Central memory CD8-positive, alpha-beta T cell (primary cell): ENCODE data around the gene CCL20.
"Not testable (repeated sequence)": the region's sequence is repeated elsewhere in the genome, so short reads cannot be mapped to it uniquely, and the experiment has no call there.

Source experiments
- ATAC-seq: fragments of 150-1000 bp; cut with Tn5 transposase; replicated peaks from 2 replicates; pipeline ENCODE4 v1.10.0; 2022; ENCODE audit warnings: mild to moderate bottlenecking, moderate FRiP score, moderate number of reproducible peaks; ENCODE audit not compliant: poor library complexity, severe bottlenecking; ENCODE audit errors: extremely low read depth
- DNase-seq, 2 donors: peaks; one replicate each; pipeline ENCODE4 v3.0.0; 2021; ENCODE audit warnings: low spot score in 2 of 2
- H3K27ac Mint-ChIP-seq: one replicate; pipeline ENCODE4 v1.8.0; 2022; ENCODE audit warnings: low read depth, mild to moderate bottlenecking, moderate library complexity, mixed read lengths
- H3K27me3 Mint-ChIP-seq: one replicate; pipeline ENCODE4 v1.8.0; 2022; ENCODE audit warnings: mixed read lengths
- H3K36me3 Mint-ChIP-seq: one replicate; pipeline ENCODE4 v1.8.0; 2022; ENCODE audit warnings: mild to moderate bottlenecking, moderate library complexity, mixed read lengths; ENCODE audit not compliant: insufficient read depth
- H3K4me1 Mint-ChIP-seq: one replicate; pipeline ENCODE4 v1.8.0; 2022; ENCODE audit warnings: mixed read lengths
- H3K4me3 Mint-ChIP-seq: one replicate; pipeline ENCODE4 v1.8.0; 2022; ENCODE audit warnings: mild to moderate bottlenecking, moderate library complexity, mixed read lengths
- H3K9me3 Mint-ChIP-seq: one replicate; pipeline ENCODE4 v1.8.0; 2022; ENCODE audit warnings: mixed read lengths

The CCL20 gene

GRCh38 chr2:227783404-227784138 lies 30.1 kb upstream of the CCL20 start:
- Mint-ChIP-seq H3K36me3 (peaks cover 2% of the 10 kb centered on the region), H3K4me1 (peaks cover 8% of the 10 kb centered on the region), H3K9me3 (no peaks in the 10 kb centered on the region), H3K27ac (no peak overlapping the region), H3K27me3 (peaks cover 62% of the 10 kb centered on the region), H3K4me3 (peak overlapping the region; percentile 30)
- no peak for DNase-seq
- no peak for ATAC-seq

DNA sequence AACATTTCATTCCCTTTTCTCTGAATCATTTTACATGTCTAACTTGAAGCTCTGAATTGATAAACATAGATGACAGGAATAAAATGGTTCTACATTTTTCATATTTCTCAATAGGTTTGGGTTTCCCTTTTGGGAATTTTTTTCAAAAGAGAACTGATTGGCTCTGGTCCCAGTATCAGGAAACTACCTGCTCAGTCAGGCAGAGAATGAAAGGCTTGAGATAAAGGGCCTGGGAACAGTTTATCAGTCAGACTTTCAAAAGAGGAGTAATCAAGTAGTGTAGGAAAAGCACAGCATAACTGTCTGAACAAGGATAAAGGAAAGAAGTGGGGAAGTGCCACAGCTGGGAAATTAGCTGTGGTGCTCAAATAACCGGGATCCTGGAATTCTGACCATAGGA lies 28.3 kb upstream of the CCL20 start:
- no peaks in the 10 kb centered on the region for H3K9me3 Mint-ChIP-seq
- H3K27ac Mint-ChIP-seq: no peak overlapping the region
- ATAC-seq (no peak), DNase-seq (no peak)
- peaks cover 8% of the 10 kb centered on the region for H3K4me1 Mint-ChIP-seq
- H3K36me3 Mint-ChIP-seq: peaks cover 2% of the 10 kb centered on the region
- H3K27me3 Mint-ChIP-seq: peaks cover 62% of the 10 kb centered on the region
- H3K4me3 Mint-ChIP-seq: no peak overlapping the region

GRCh38 chr2:227788561-227789018 lies 25.1 kb upstream of the CCL20 start:
- peaks cover 3% of the 10 kb centered on the region for H3K4me1 Mint-ChIP-seq
- no peaks in the 10 kb centered on the region for H3K36me3 Mint-ChIP-seq
- H3K9me3 Mint-ChIP-seq: no peaks in the 10 kb centered on the region
- no peak overlapping the region for H3K4me3 Mint-ChIP-seq
- peaks cover 46% of the 10 kb centered on the region for H3K27me3 Mint-ChIP-seq
- no peak for DNase-seq
- no peak overlapping the region for H3K27ac Mint-ChIP-seq
- ATAC-seq: no peak

- no peak overlapping the region for H3K27ac Mint-ChIP-seq
- H3K27me3 Mint-ChIP-seq: peaks cover 34% of the 10 kb centered on the region
- ATAC-seq: no peak
- no peaks in the 10 kb centered on the region for H3K4me1 Mint-ChIP-seq
- H3K4me3 Mint-ChIP-seq: no peak overlapping the region
- no peaks in the 10 kb centered on the region for H3K9me3 Mint-ChIP-seq
- no peaks in the 10 kb centered on the region for H3K36me3 Mint-ChIP-seq
- DNase-seq: no peak
These were observed 23.8 kb upstream of the CCL20 start for GRCh38 chr2:227789803-227790202.

DNA sequence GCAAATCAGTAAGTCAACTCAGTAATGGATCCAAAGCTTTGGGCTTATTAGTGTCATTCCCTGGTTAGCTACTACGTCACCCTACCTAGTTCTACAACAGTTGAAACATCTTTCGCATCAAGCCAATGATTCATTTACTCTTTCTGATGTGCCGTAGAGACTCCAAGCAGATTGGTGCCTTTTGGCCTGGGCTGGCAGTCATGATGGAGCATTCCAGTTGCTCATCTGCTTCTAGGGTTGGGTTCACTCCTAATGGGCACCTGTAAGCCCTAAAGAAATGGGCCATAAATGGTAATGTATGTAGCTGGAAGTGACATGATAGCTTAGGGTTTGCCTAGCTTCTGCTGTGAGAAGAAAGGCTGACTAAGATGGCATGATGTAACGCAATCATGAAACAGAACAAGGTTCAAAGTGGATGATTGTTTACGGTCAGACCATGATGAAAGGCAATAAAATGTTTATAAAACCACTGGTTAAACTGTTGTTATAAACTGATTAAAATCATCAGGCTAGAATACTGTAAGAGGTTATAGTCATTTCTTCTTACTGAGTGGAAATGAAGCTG lies 20.4 kb upstream of the CCL20 start:
- Mint-ChIP-seq H3K9me3 (no peaks in the 10 kb centered on the region), H3K27ac (no peak overlapping the region), H3K4me1 (no peaks in the 10 kb centered on the region), H3K27me3 (peaks cover 15% of the 10 kb centered on the region), H3K36me3 (no peaks in the 10 kb centered on the region), H3K4me3 (no peak overlapping the region)
- DNase-seq: no peak
- no peak for ATAC-seq

DNA sequence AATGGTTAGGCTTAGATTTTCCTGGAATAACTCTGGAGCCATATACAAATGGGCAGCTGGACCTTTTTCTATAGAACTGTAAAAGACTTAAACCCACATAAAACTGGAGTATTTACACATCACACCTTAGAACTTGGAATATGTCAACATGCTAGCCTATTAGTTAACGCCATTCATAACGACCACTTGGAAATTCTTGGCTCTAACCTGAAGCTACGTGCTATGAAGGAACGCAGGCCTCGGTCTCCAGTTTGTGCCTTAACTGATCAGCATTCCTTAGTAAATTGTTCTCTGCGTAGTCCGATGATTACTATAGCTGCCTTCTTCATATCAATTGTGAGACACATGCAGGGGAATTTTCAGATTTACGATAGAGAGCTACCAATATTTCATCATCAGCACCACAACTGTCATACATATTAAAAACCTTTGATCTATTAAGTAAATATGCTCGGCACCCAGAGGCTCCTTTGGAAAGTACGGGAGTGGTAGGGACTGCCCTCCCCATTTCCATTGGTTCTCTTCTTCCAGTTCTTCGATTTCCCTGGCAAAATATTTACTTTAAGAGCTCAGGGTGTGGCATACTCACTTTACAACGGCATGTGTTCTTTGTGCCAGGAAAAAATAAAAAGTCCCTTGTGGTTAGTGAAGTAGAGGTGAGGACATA lies 17.5 kb upstream of the CCL20 start:
- Mint-ChIP-seq H3K9me3 (no peaks in the 10 kb centered on the region), H3K27me3 (peaks cover 11% of the 10 kb centered on the region), H3K27ac (no peak overlapping the region), H3K4me3 (no peak overlapping the region), H3K36me3 (no peaks in the 10 kb centered on the region), H3K4me1 (no peaks in the 10 kb centered on the region)
- DNase-seq (no peak), ATAC-seq (no peak)

DNA sequence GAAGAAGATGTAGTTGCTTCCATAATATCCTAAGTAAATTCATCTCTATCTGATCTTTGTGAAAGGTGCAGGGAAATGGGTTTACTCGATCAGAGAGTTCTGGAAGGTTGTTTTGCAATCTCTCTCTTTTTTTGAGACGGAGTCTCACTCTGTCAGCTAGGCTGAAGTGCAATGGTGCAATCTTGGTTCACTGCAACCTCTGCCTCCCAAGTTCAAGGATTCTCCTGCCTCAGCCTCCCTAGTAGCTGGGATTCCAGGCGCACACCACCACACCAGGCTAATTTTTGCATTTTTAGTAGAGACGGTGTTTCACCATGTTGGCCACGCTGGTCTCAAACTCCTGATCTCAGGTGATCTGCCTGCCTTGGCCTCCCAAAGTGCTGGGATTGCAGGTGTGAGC lies 16.9 kb upstream of the CCL20 start:
- not testable (repeated sequence) for ATAC-seq, DNase-seq, H3K4me1 Mint-ChIP-seq, H3K4me3 Mint-ChIP-seq, H3K36me3 Mint-ChIP-seq, H3K9me3 Mint-ChIP-seq, H3K27ac Mint-ChIP-seq
- peaks cover 12% of the 10 kb centered on the region for H3K27me3 Mint-ChIP-seq

DNA sequence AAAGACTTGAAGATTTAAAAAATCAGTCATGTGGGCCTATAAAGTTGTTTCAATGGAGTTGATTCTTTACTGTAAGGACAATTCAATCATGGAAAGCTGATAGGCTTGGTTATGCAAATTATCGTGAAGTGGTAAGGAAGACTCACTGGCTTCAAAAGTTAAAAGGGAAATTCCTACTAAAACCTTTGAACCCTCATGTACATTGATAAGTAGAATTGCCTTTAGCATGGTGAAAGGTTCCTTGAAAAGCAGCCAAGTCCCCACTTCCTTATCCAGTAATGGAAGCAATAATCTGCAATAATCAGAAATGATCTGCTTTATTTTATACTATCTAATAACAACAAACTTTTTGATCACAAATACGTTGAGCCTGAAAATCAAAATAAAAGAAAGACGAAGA lies 14.4 kb upstream of the CCL20 start:
- H3K4me3 Mint-ChIP-seq: no peak overlapping the region
- no peak for DNase-seq
- no peaks in the 10 kb centered on the region for H3K9me3 Mint-ChIP-seq
- ATAC-seq: no peak
- peaks cover 12% of the 10 kb centered on the region for H3K27me3 Mint-ChIP-seq
- no peaks in the 10 kb centered on the region for H3K36me3 Mint-ChIP-seq
- no peak overlapping the region for H3K27ac Mint-ChIP-seq
- H3K4me1 Mint-ChIP-seq: no peaks in the 10 kb centered on the region

- H3K9me3 Mint-ChIP-seq: peaks cover 5% of the 10 kb centered on the region
- H3K4me3 Mint-ChIP-seq: no peak overlapping the region
- H3K27me3 Mint-ChIP-seq: peaks cover 12% of the 10 kb centered on the region
- H3K27ac Mint-ChIP-seq: no peak overlapping the region
- H3K36me3 Mint-ChIP-seq: peaks cover 2% of the 10 kb centered on the region
- ATAC-seq (no peak), DNase-seq (no peak)
- H3K4me1 Mint-ChIP-seq: peaks cover 11% of the 10 kb centered on the region
These were observed 10.8 kb upstream of the CCL20 start for GRCh38 chr2:227802882-227803281.

DNA sequence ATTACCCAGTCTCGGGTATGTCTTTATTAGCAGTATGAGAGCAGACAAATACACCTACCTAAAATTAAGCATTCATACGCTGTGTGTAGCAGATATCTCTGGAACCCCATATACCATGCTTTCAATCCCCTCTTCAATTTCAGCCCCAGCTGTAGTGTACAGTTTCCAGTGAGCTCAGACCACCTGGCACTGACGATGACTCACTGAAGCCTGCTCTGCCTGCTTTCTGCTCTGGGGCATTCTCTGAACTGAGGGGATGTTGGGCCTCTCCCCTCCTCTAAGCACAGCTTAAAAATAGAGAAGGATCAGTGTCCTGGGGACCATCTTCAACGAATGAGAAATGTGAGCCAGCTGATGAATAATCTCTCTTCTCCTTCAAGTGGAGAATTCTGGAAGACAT lies 8.7 kb upstream of the CCL20 start:
- no peak overlapping the region for H3K4me3 Mint-ChIP-seq
- no peak overlapping the region for H3K27ac Mint-ChIP-seq
- H3K9me3 Mint-ChIP-seq: peaks cover 5% of the 10 kb centered on the region

GRCh38 chr2:227805578-227805977 lies 8.1 kb upstream of the CCL20 start:
- DNase-seq (no peak), ATAC-seq (no peak)
- H3K27ac Mint-ChIP-seq: no peak overlapping the region
- peaks cover 2% of the 10 kb centered on the region for H3K36me3 Mint-ChIP-seq
- H3K4me3 Mint-ChIP-seq: no peak overlapping the region
- H3K4me1 Mint-ChIP-seq: peaks cover 11% of the 10 kb centered on the region
- H3K27me3 Mint-ChIP-seq: peaks cover 8% of the 10 kb centered on the region
- peaks cover 5% of the 10 kb centered on the region for H3K9me3 Mint-ChIP-seq

More for the DNA sequence above, 8.7 kb upstream of the CCL20 start:
- ATAC-seq: no peak
- peaks cover 12% of the 10 kb centered on the region for H3K27me3 Mint-ChIP-seq
- no peak for DNase-seq
- H3K36me3 Mint-ChIP-seq: peaks cover 2% of the 10 kb centered on the region
- H3K4me1 Mint-ChIP-seq: peaks cover 11% of the 10 kb centered on the region

DNA sequence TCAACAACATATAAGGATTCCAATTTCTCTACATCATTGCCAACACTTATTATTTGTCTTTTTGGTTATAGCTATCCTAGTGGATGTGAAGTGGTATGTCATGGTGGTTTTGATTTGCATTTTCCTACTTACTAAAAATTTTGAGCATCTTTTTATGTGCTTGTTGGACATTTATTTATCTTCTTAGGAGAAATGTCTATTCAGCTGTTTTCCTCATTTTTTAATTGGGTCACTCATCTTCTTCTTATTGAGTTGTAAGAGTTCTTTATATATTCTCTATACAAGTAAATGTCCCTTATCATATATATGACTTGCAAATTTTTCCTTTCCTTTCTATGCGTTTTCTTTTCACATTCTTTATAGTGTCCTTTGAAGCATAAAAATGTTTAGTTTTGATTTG lies 4.7 kb upstream of the CCL20 start:
- Mint-ChIP-seq H3K36me3 (peaks cover 2% of the 10 kb centered on the region), H3K27me3 (peaks cover 7% of the 10 kb centered on the region), H3K9me3 (peaks cover 5% of the 10 kb centered on the region), H3K27ac (no peak overlapping the region), H3K4me3 (no peak overlapping the region), H3K4me1 (peaks cover 11% of the 10 kb centered on the region)
- DNase-seq (no peak), ATAC-seq (no peak)

DNA sequence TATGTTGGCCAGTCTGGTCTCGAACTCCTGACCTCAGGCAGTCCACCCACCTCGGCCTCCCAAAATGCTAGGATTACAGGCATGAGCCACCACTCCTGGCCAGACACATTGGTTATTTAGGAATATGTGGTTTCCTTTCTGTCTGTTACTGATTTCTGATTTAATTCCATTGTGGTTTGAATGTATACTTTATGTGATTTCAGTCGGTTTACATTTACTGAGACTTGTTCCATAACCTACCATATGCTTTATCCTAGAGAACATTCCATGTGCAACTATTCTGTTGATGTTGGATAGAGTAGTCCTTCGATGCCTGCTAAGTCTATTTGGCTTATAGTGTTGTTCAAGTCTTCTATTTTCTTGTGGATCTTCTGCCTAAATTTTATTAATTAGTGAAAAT lies 1.6 kb upstream of the CCL20 start:
- H3K27me3 Mint-ChIP-seq: peaks cover 12% of the 10 kb centered on the region
- H3K36me3 Mint-ChIP-seq: no peaks in the 10 kb centered on the region
- H3K4me1 Mint-ChIP-seq: no peaks in the 10 kb centered on the region
- ATAC-seq (no peak), DNase-seq (no peak)
- no peak overlapping the region for H3K4me3 Mint-ChIP-seq
- H3K9me3 Mint-ChIP-seq: no peaks in the 10 kb centered on the region
- no peak overlapping the region for H3K27ac Mint-ChIP-seq
